Kidney (tissue), 22 donors: ENCODE measurements around the gene DPY19L1. TPM values are rescaled to one million over a fixed set of nuclear protein-coding genes. Genes with fewer than 3 reads are reported as not detected.
A peak's percentile ranks its signal among the peaks of the same experiment; 100 is the strongest.
"Not testable (repeated sequence)": the region's sequence is repeated elsewhere in the genome, so short reads cannot be mapped to it uniquely, and the experiment has no call there.

Source experiments
- DNase-seq, 5 donors: peaks; one replicate each; pipeline ENCODE4 v3.0.0-alpha.2; 2013 to 2020
- FAIRE-seq: peaks from 2 replicates; lab custom pipeline; 2012; peaks lifted over from hg19 to GRCh38; lab: Jason Lieb, UNC
- H3K27ac ChIP-seq, 2 donors: one replicate each; pipeline ENCODE4 v1.7.0; 2013; ENCODE audit warnings: low read depth in 2 of 2, low read length in 2 of 2, inconsistent platforms in 1 of 2
- H3K27me3 ChIP-seq: one replicate; pipeline ENCODE4 v1.7.1; 2013; ENCODE audit warnings: low read length, inconsistent platforms; ENCODE audit not compliant: control insufficient read depth, insufficient read depth
- H3K36me3 ChIP-seq, 3 donors: one replicate each; pipeline versions ENCODE4 v1.7.0 to v1.7.1; 2013; ENCODE audit warnings: low read length in 3 of 3, control low read depth in 1 of 3, inconsistent platforms in 1 of 3; ENCODE audit not compliant: insufficient read depth in 3 of 3, control insufficient read depth in 2 of 3
- H3K4me1 ChIP-seq, 3 donors: one replicate each; pipeline versions ENCODE4 v1.7.0 to v1.7.1; 2013; ENCODE audit warnings: low read length in 3 of 3, inconsistent platforms in 1 of 3, low read depth in 1 of 3; ENCODE audit not compliant: control insufficient read depth in 2 of 3, insufficient read depth in 2 of 3
- H3K4me3 ChIP-seq, 3 donors: one replicate each; pipeline versions ENCODE4 v1.7.0 to v1.8.1; 2013; ENCODE audit warnings: low read length in 3 of 3, control low read depth in 1 of 3, inconsistent platforms in 1 of 3
- H3K9ac ChIP-seq, 3 donors: one replicate each; pipeline versions ENCODE4 v1.7.0 to v1.7.1; 2013; ENCODE audit warnings: low read length in 3 of 3, control low read depth in 1 of 3, inconsistent platforms in 1 of 3
- H3K9me3 ChIP-seq, 3 donors: one replicate each; pipeline versions ENCODE4 v1.7.0 to v1.7.1; 2013; ENCODE audit warnings: low read length in 3 of 3, control low read depth in 1 of 3, inconsistent platforms in 1 of 3; ENCODE audit not compliant: control insufficient read depth in 2 of 3, insufficient read depth in 1 of 3
- intact Hi-C: fragments of 100-400 bp; cut with DNase I; formaldehyde crosslinking; loops from one replicate; pipeline ENCODE4 v1.11.1; 2022
- long read RNA-seq, 10 donors: library from polyadenylated mRNA in 1 of 10; unstranded in 1 of 10; transcript quantifications; one replicate each; pipeline ENCODE4 v2.0.0 and lab custom pipeline, GENCODE V29; 2021 to 2026
- polyA plus RNA-seq: library from polyadenylated mRNA; stranded (reverse); fragments of 350-450 nt; fragmentation: Illumina TruSeq; extraction: RNeasy Lipid Tissue Mini Kit (QIAGEN cat#74804); gene quantifications from one replicate; pipeline ENCODE4 v1.2.3, GENCODE V29; 2014; ENCODE audit warnings: low read depth, low replicate concordance; ENCODE audit not compliant: insufficient read depth
- total RNA-seq: library from RNA; stranded (reverse); fragmentation: NEBNext Ultra II Directional; extraction: Animal tissue kit (Norgen Biotek cat#: 25700); gene quantifications from one replicate; pipeline ENCODE4 v1.2.1, GENCODE V29; 2021
- TF ChIP-seq, protein P1 (sequence below): IDR thresholded peaks from 3 replicates; pipeline ENCODE4 v1.5.1; 2012; ENCODE audit warnings: mild to moderate bottlenecking, moderate library complexity, borderline replicate concordance; ENCODE audit not compliant: insufficient read depth; ENCODE audit errors: extremely low read depth
- donor health status: control.
- donor health status: control.
- donor health status: control.
- donor health status: control.
- donor health status: control.
- donor health status: DM: yes; HTN: yes; CAD: no.
- donor health status: Normal renal cell carcinoma (clear cell type).

Gene DPY19L1
- total RNA-seq (32.4 TPM), polyA plus RNA-seq (5.0 TPM)
- long read RNA-seq, donor 1, full-length matches to known transcripts: 3 of 3 reads
- long read RNA-seq, donor 1, partial matches to known transcripts: 0 of 3 reads
- long read RNA-seq, donor 1, other reads (novel, unspliced or antisense): 0 of 3 reads
- long read RNA-seq, donor 2, full-length matches to known transcripts: 2 of 2 reads
- long read RNA-seq, donor 2, partial matches to known transcripts: 0 of 2 reads
- long read RNA-seq, donor 2, other reads (novel, unspliced or antisense): 0 of 2 reads
- long read RNA-seq, donor 3, full-length matches to known transcripts: 1 of 1 reads
- long read RNA-seq, donor 3, partial matches to known transcripts: 0 of 1 reads
- long read RNA-seq, donor 3, other reads (novel, unspliced or antisense): 0 of 1 reads
- long read RNA-seq, donor 4, full-length matches to known transcripts: 3 of 3 reads
- long read RNA-seq, donor 4, partial matches to known transcripts: 0 of 3 reads
- long read RNA-seq, donor 4, other reads (novel, unspliced or antisense): 0 of 3 reads
- long read RNA-seq, donor 5: 0 reads
- long read RNA-seq, donor 6, full-length matches to known transcripts: 2 of 2 reads
- long read RNA-seq, donor 6, partial matches to known transcripts: 0 of 2 reads
- long read RNA-seq, donor 6, other reads (novel, unspliced or antisense): 0 of 2 reads
- long read RNA-seq, donor 7, full-length matches to known transcripts: 12 of 17 reads
- long read RNA-seq, donor 7, partial matches to known transcripts: 3 of 17 reads
- long read RNA-seq, donor 7, other reads (novel, unspliced or antisense): 2 of 17 reads
- long read RNA-seq, donor 8, full-length matches to known transcripts: 1 of 1 reads
- long read RNA-seq, donor 8, partial matches to known transcripts: 0 of 1 reads
- long read RNA-seq, donor 8, other reads (novel, unspliced or antisense): 0 of 1 reads
- long read RNA-seq, donor 9, full-length matches to known transcripts: 1 of 1 reads
- long read RNA-seq, donor 9, partial matches to known transcripts: 0 of 1 reads
- long read RNA-seq, donor 9, other reads (novel, unspliced or antisense): 0 of 1 reads
- long read RNA-seq, donor 10, full-length matches to known transcripts: 4 of 4 reads
- long read RNA-seq, donor 10, partial matches to known transcripts: 0 of 4 reads
- long read RNA-seq, donor 10, other reads (novel, unspliced or antisense): 0 of 4 reads

DNA sequence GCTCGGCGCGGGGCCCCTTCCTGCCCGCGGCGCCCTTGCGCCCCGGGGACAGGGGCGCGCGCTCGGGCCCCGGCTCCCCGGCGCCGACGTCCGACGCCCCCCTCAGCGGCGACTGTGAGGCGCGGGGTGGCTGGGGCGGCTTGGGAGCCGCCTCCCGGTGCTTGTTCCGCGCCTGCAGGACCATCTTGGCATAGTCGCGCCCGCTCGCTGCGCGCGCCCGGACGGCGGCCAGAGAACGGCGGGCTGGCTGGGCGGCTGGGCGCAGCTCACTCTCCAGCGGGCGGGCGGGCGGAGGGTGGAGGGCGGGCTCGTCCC is at the start of gene DPY19L1:
Gene DPY19L1, minus strand, starts transcription at position 275 of the 315 bp plus-strand sequence. Its CDS starts 91 bp downstream, at position 184.
- intact Hi-C loops: no loop called here
- DNase-seq: no peak
- Histone ChIP-seq H3K27me3 (no peaks in the 10 kb centered on the region), H3K27ac (peak within 1 kb of the TSS; percentile 83 to 86), H3K4me3 (peak within 1 kb of the TSS; percentile 70 to 79 (median 73)), H3K36me3 (no peaks in the 10 kb centered on the region), H3K9me3 (no peaks in the 10 kb centered on the region), H3K9ac (peak within 1 kb of the TSS; percentile 41 to 69 (median 69)), H3K4me1 (peaks cover 0 to 8% (median 2%) of the 10 kb centered on the region in 3 donors)
- TF ChIP-seq, protein P1, sequence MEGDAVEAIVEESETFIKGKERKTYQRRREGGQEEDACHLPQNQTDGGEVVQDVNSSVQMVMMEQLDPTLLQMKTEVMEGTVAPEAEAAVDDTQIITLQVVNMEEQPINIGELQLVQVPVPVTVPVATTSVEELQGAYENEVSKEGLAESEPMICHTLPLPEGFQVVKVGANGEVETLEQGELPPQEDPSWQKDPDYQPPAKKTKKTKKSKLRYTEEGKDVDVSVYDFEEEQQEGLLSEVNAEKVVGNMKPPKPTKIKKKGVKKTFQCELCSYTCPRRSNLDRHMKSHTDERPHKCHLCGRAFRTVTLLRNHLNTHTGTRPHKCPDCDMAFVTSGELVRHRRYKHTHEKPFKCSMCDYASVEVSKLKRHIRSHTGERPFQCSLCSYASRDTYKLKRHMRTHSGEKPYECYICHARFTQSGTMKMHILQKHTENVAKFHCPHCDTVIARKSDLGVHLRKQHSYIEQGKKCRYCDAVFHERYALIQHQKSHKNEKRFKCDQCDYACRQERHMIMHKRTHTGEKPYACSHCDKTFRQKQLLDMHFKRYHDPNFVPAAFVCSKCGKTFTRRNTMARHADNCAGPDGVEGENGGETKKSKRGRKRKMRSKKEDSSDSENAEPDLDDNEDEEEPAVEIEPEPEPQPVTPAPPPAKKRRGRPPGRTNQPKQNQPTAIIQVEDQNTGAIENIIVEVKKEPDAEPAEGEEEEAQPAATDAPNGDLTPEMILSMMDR: no peak
- no peak for FAIRE-seq

DNA sequence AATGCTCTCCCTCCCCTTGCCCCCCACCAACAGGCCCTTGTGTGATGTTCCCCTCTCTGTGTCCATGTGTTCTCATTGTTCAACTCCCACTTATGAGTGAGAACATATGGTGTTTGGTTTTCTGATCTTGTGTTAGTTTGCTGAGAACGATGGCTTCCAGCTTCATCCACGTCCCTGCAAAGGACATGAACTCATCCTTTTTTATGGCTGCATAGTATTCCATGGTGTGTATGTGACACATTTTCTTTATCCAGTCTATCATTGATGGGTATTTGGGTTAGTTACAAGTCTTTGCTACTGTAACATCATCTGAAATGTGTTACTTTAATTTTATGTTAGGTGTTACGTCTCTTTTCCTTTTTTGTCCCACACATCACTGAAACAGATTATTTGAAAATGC is 42.2 kb upstream of the DPY19L1 start:
- FAIRE-seq: not testable (repeated sequence)

DNA sequence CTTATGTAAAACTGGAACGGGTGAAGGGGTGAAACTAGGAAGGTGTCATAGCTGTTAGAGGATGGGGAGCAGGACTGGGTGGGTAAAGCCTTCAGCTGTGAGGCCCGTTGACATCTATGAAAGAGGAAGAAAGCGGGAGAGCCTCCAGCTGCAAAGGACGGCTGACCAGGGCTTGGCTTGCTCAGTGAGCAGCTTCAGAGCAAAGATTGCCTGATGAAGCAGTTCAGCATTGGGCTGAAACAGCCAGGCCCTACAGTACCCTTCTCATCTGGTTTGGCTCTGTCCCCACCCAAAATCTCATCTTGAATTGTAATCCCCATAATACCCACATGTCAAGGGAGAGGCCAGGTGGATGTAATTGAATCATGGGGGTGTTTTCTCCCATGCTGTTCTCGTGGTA is 36.7 kb upstream of the DPY19L1 start:
- intact Hi-C loops, DNase-seq, H3K4me3 ChIP-seq, H3K9me3 ChIP-seq, H3K27ac ChIP-seq, H3K9ac ChIP-seq, H3K36me3 ChIP-seq, H3K27me3 ChIP-seq, FAIRE-seq, H3K4me1 ChIP-seq: not testable (repeated sequence)

More for the DNA sequence above, 42.2 kb upstream of the DPY19L1 start:
- intact Hi-C loops, H3K4me1 ChIP-seq, H3K9ac ChIP-seq, H3K9me3 ChIP-seq, H3K27ac ChIP-seq, H3K27me3 ChIP-seq, H3K4me3 ChIP-seq, DNase-seq, H3K36me3 ChIP-seq: not testable (repeated sequence)

DNA sequence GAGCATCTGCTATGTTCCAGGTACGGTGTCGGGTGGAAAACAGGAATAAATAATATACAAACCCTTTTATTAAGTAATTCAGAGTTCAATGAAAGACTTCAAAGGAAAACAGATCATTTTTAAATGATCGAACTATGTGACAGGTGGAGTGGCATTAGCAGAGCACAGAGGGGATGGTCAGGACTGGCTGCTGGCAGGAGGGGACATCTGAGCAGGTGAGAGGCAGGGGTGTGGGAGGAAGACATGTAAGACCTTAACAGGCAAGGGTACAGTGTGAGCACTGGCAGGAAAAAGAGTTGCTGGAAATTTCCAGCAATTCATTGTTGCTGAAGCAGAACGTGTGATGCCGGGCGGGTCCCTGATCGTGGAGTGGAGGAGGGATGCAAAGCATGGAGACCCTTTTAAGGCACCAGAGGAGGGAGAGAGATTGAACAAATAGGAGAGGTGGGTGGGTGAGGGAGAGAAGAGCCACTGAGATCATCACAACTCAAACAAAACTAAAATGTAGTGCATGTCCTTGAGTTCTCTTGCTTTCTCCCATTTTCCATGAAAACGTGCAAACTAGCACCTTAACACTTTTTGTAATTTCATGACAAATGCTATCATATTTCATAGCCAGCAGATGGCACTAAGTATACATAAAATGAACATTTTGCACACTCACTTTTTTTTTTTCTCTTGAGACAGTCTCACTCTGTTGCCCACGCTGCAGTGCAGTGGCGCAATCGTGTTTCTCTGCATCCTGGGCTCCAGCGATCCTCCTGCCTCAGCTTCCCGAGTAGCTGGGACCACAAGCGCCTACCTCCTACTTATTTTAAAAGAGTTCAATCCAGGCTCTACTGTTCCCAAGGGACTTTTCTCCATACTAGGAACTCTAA is 35.9 kb upstream of the DPY19L1 start:
- H3K36me3 ChIP-seq, H3K27me3 ChIP-seq, H3K4me3 ChIP-seq, FAIRE-seq, H3K9ac ChIP-seq, intact Hi-C loops, H3K27ac ChIP-seq, H3K4me1 ChIP-seq, H3K9me3 ChIP-seq: not testable (repeated sequence)
- DNase-seq: peak in 3 of 5 donors; percentile 14 to 66 (median 34)

DNA sequence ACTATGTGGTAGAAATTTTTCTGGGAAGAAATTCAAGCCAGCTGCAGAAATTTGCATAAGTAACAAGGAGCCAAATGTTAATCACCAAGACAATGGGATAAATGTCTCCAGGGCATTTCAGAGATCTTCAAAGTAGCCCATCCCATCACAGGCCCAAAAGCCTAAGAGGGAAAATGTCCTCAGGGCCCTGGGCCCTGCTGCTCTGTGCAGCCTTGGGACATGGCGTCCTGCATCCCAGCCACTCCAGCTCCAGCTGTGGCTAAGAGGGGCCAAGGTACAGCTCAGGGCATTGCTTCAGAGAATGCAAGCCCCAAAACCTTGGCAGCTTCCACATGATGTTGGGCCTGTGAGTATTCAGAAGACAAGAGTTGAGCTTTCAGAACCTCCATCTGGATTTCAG is 31.8 kb upstream of the DPY19L1 start:
- FAIRE-seq, H3K4me3 ChIP-seq, H3K27me3 ChIP-seq, DNase-seq, H3K9me3 ChIP-seq, H3K36me3 ChIP-seq, H3K4me1 ChIP-seq, intact Hi-C loops, H3K27ac ChIP-seq, H3K9ac ChIP-seq: not testable (repeated sequence)

DNA sequence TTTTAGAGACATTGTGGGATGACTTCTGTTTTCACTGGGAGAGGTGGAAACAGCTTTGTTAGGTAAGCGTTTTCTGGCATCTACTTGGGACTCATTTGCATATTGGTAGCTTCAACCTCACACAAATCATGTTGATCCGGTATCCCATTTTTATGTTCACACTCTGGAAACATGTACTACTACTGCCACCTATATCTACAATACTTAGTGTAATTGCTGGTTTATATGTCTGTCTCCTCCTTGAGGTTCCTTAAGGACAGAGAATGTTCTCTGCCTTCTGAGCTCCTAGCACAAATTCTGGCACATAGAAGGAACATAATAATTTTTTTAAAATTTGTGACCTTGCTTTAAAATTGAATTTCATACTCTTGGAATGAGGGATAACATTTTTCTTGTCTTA is 28.1 kb upstream of the DPY19L1 start:
- DNase-seq, intact Hi-C loops, H3K27me3 ChIP-seq, H3K4me1 ChIP-seq, FAIRE-seq, H3K9ac ChIP-seq, H3K27ac ChIP-seq, H3K9me3 ChIP-seq, H3K4me3 ChIP-seq, H3K36me3 ChIP-seq: not testable (repeated sequence)
